H9 (cell line): ENCODE results near the gene BCAS3. TPM values are rescaled to one million over a fixed set of nuclear protein-coding genes. Genes with fewer than 3 reads are reported as not detected.

Experiments used
- DNase-seq: peaks from one replicate; pipeline ENCODE4 v3.0.0-alpha.2; 2017
- H2AFZ ChIP-seq: one replicate; pipeline ENCODE4 v1.6.1; 2013; ENCODE audit warnings: mild to moderate bottlenecking, low read length, control low read depth, moderate library complexity
- H2AK5ac ChIP-seq: 2 replicates; pipeline ENCODE4 v1.6.1; 2013; ENCODE audit warnings: low read length, control low read depth, mixed read lengths; ENCODE audit not compliant: insufficient read length
- H2BK120ac ChIP-seq: one replicate; pipeline ENCODE4 v1.6.1; 2013; ENCODE audit warnings: low read depth, mild to moderate bottlenecking, low read length, control low read depth, inconsistent platforms; ENCODE audit not compliant: poor library complexity, severe bottlenecking
- H2BK12ac ChIP-seq: 2 replicates; pipeline ENCODE4 v1.6.1; 2013; ENCODE audit warnings: low read length, control low read depth, mixed read lengths, low read depth; ENCODE audit not compliant: insufficient read length
- H2BK15ac ChIP-seq: 2 replicates; pipeline ENCODE4 v1.6.1; 2013; ENCODE audit warnings: low read depth, low read length, control low read depth
- H2BK20ac ChIP-seq: one replicate; pipeline ENCODE4 v1.6.1; 2013; ENCODE audit warnings: low read depth, mild to moderate bottlenecking, low read length, control low read depth, inconsistent platforms; ENCODE audit not compliant: poor library complexity, severe bottlenecking
- H2BK5ac ChIP-seq: 2 replicates; pipeline ENCODE4 v1.6.1; 2013; ENCODE audit warnings: low read length, control low read depth, mixed read lengths; ENCODE audit not compliant: insufficient read length
- H3K14ac ChIP-seq: 2 replicates; pipeline ENCODE4 v1.6.1; 2013; ENCODE audit warnings: low read length, control low read depth; ENCODE audit not compliant: insufficient read depth
- H3K18ac ChIP-seq: 2 replicates; pipeline ENCODE4 v1.6.1; 2013; ENCODE audit warnings: low read depth, mild to moderate bottlenecking, mixed read lengths, low read length, control low read depth; ENCODE audit not compliant: insufficient read length
- H3K23ac ChIP-seq: 2 replicates; pipeline ENCODE4 v1.6.1; 2013; ENCODE audit warnings: low read length, control low read depth, mixed read lengths, low read depth; ENCODE audit not compliant: insufficient read length
- H3K23me2 ChIP-seq: 2 replicates; pipeline ENCODE4 v1.6.1; 2013; ENCODE audit warnings: low read depth, mild to moderate bottlenecking, mixed read lengths, low read length, control low read depth; ENCODE audit not compliant: insufficient read length, poor library complexity, severe bottlenecking
- H3K27ac ChIP-seq: 2 replicates; pipeline ENCODE4 v1.5.1; 2013; ENCODE audit warnings: low read length, control low read depth, mixed read lengths, low read depth; ENCODE audit not compliant: insufficient read length
- H3K27me3 ChIP-seq: 2 replicates; pipeline ENCODE4 v1.6.1; 2013; ENCODE audit warnings: low read length, control low read depth, inconsistent platforms; ENCODE audit not compliant: insufficient read depth
- H3K4ac ChIP-seq: 2 replicates; pipeline ENCODE4 v1.6.1; 2013; ENCODE audit warnings: low read depth, mild to moderate bottlenecking, control low read depth, inconsistent platforms, low read length, moderate library complexity
- H3K4me1 ChIP-seq: 2 replicates; pipeline ENCODE4 v1.6.1; 2013; ENCODE audit warnings: low read length, control low read depth, inconsistent platforms; ENCODE audit not compliant: insufficient read depth
- H3K4me2 ChIP-seq: 2 replicates; pipeline ENCODE4 v1.6.1; 2013; ENCODE audit warnings: low read length, control low read depth, mixed read lengths; ENCODE audit not compliant: insufficient read length, insufficient read depth
- H3K56ac ChIP-seq: 2 replicates; pipeline ENCODE4 v1.6.1; 2013; ENCODE audit warnings: low read depth, mild to moderate bottlenecking, mixed read lengths, low read length, control low read depth; ENCODE audit not compliant: insufficient read length
- H3K79me1 ChIP-seq: 2 replicates; pipeline ENCODE4 v1.6.1; 2013; ENCODE audit warnings: low read depth, mild to moderate bottlenecking, moderate library complexity, low read length, control low read depth, inconsistent platforms; ENCODE audit not compliant: insufficient read depth, poor library complexity, severe bottlenecking
- H3K79me2 ChIP-seq: 2 replicates; pipeline ENCODE4 v1.6.1; 2013; ENCODE audit warnings: low read length, control low read depth, inconsistent platforms; ENCODE audit not compliant: insufficient read depth
- H3K9ac ChIP-seq: 2 replicates; pipeline ENCODE4 v1.6.1; 2013; ENCODE audit warnings: low read length, control low read depth, mixed read lengths; ENCODE audit not compliant: insufficient read length; ENCODE audit errors: extremely low read depth
- H3K9me3 ChIP-seq: one replicate; pipeline ENCODE4 v1.6.1; 2013; ENCODE audit warnings: low read depth, low read length, inconsistent platforms; ENCODE audit not compliant: control insufficient read depth
- H3T11ph ChIP-seq: one replicate; pipeline ENCODE4 v1.6.1; 2013; ENCODE audit warnings: mild to moderate bottlenecking, low read length, control low read depth, inconsistent platforms
- H4K20me1 ChIP-seq: one replicate; pipeline ENCODE4 v1.6.1; 2013; ENCODE audit not compliant: control insufficient read depth, insufficient read length, insufficient read depth
- H4K5ac ChIP-seq: 2 replicates; pipeline ENCODE4 v1.6.1; 2013; ENCODE audit warnings: low read depth, mild to moderate bottlenecking, mixed read lengths, low read length, control low read depth; ENCODE audit not compliant: insufficient read length
- H4K8ac ChIP-seq: replicated peaks from 2 replicates; pipeline ENCODE4 v1.6.1; 2013; ENCODE audit warnings: low read length, control low read depth, mixed read lengths, low read depth; ENCODE audit not compliant: insufficient read length
- H4K91ac ChIP-seq: 2 replicates; pipeline ENCODE4 v1.6.1; 2013; ENCODE audit warnings: low read depth, mild to moderate bottlenecking, moderate library complexity, mixed read lengths, low read length, control low read depth; ENCODE audit not compliant: insufficient read length
- H3K27ac Mint-ChIP-seq, 3 experiments: 2 replicates in 2 of 3; 3 replicates in 1 of 3; pipeline ENCODE4 v1.8.0; 2020 to 2021; ENCODE audit warnings: mixed read lengths in 3 of 3, mild to moderate bottlenecking in 1 of 3, moderate library complexity in 1 of 3
- H3K27me3 Mint-ChIP-seq: 2 replicates; pipeline ENCODE4 v1.8.0; 2021; ENCODE audit warnings: low read depth, mild to moderate bottlenecking, moderate library complexity, mixed read lengths
- H3K36me3 Mint-ChIP-seq, 3 experiments: 2 replicates in 2 of 3; 3 replicates in 1 of 3; pipeline ENCODE4 v1.8.0; 2020 to 2021; ENCODE audit warnings: low read depth in 3 of 3, mixed read lengths in 3 of 3; ENCODE audit not compliant: insufficient read depth in 1 of 3
- H3K4me1 Mint-ChIP-seq, 2 experiments: 2 replicates each; pipeline ENCODE4 v1.8.0; 2020; ENCODE audit warnings: mixed read lengths in 2 of 2
- H3K4me3 Mint-ChIP-seq, 2 experiments: 2 replicates in 1 of 2; 3 replicates in 1 of 2; pipeline ENCODE4 v1.8.0; 2020 to 2021; ENCODE audit warnings: mild to moderate bottlenecking in 2 of 2, mixed read lengths in 2 of 2, moderate library complexity in 1 of 2
- H3K9me3 Mint-ChIP-seq, 2 experiments: 2 replicates in 1 of 2; 3 replicates in 1 of 2; pipeline ENCODE4 v1.8.0; 2020; ENCODE audit warnings: mild to moderate bottlenecking in 2 of 2, mixed read lengths in 2 of 2, moderate library complexity in 1 of 2
- CTCF ChIP-seq: fragments of 200-600 bp; sonication (generic); conservative IDR thresholded peaks from 3 replicates; pipeline ENCODE4 v1.8.0; 2021; ENCODE audit warnings: antibody characterized with exemption, mild to moderate bottlenecking
- WGBS: extraction: QIAGEN DNeasy Blood & Tissue Kit; methylation state at CpG from one replicate; pipeline ENCODE4 v1.1.7; 2013; ENCODE audit warnings: missing lambda C conversion rate, low lambda C conversion rate, mixed read lengths; ENCODE audit not compliant: insufficient read length; ENCODE audit errors: extremely low coverage; 5-methylcytosine and 5-hydroxymethylcytosine counted together
- total RNA-seq: library from RNA; stranded (reverse); gene quantifications from 2 replicates; pipeline ENCODE4 v1.2.1, GENCODE V29; 2021

Gene BCAS3
- total RNA-seq, 1 experiment from 2014 or later: 22.4 TPM

DNA sequence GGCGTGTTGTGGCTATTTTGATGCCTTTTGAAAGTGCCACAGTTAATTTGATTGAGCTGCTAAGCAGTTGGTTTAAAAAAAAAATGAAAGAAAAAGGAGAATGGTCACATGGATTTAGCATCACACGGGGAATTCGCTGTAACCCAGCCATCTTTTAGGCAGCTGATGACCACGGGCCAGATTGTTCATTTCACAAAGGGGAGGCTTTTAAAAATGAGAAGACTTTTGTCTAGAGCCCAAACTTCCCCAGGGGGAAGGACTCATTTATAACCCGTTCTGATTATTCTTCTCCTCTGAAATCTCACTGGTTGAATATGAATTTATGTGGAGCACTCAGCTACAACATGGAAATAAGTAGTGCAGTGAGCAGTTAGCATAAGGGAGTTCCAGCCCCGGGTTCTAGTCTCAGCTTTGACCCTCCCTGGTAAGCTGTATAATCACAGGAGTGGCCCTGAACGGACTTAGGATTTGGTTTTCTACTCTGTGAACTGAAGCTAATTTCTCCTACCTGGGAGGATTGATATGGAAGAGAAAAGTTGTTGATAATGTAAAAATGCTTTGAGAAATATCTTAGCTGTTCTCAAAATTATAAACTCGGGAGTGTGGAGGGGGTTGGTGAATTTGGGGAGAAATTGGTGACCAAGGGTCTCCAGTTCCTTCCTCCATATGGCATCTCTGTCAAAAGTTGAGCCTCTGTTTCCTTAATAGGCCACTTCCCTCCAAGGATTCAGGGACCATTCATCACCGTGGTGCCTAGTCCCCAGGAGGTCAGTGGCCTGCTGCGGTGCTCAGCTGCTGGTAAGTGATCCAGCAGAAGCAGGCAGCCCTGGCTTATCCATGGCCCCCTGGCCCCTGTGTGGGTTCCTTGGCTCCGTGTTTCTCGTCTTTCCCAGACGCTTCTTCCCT is 645.6 kb downstream of the BCAS3 start:
- Histone ChIP-seq H3K4me2 (no peak overlapping the region), H2BK5ac (no peak overlapping the region), H3K27me3 (no peaks in the 10 kb centered on the region), H3K23ac (no peak overlapping the region), H4K5ac (no peak overlapping the region), H4K91ac (no peak overlapping the region), H2AFZ (no peak overlapping the region), H2BK15ac (no peak overlapping the region), H3K18ac (no peak overlapping the region), H3T11ph (no peak overlapping the region), H3K79me1 (no peaks in the 10 kb centered on the region), H3K14ac (no peak overlapping the region), H3K27ac (no peak overlapping the region), H3K9me3 (no peaks in the 10 kb centered on the region), H3K56ac (no peak overlapping the region), H2AK5ac (no peak overlapping the region), H2BK20ac (no peak overlapping the region), H4K20me1 (no peaks in the 10 kb centered on the region), H2BK120ac (no peak overlapping the region), H4K8ac (no peak overlapping the region), H3K9ac (no peak overlapping the region), H3K23me2 (no peaks in the 10 kb centered on the region), H2BK12ac (no peak overlapping the region), H3K4ac (no peak overlapping the region), H3K4me1 (no peaks in the 10 kb centered on the region), H3K79me2 (no peaks in the 10 kb centered on the region)
- peak overlapping the region in 1 of 3 experiments; percentile 51; a peak in 3 of 7 replicates for H3K27ac Mint-ChIP-seq
- H3K4me3 Mint-ChIP-seq: no peak overlapping the region
- TF ChIP-seq CTCF: no peak
- no CpG with 5 or more reads among the region's 13 CpGs for WGBS
- DNase-seq: no peak
- H3K36me3 Mint-ChIP-seq: no peaks in the 10 kb centered on the region
- H3K27me3 Mint-ChIP-seq: no peaks in the 10 kb centered on the region
- H3K4me1 Mint-ChIP-seq: peaks cover 20 to 36% of the 10 kb centered on the region in 2 experiments
- no peaks in the 10 kb centered on the region for H3K9me3 Mint-ChIP-seq
